ENCODE results near the gene PARD6A. TPM values are rescaled to one million over a fixed set of nuclear protein-coding genes. Genes with fewer than 3 reads are reported as not detected.

The PARD6A gene
- total and polyA plus RNA-seq, 2 of the 13 experiments (the other 11 are each of a cell fraction or from before 2014, with no cell fraction given), result 3.5 to 4.3 TPM

DNA sequence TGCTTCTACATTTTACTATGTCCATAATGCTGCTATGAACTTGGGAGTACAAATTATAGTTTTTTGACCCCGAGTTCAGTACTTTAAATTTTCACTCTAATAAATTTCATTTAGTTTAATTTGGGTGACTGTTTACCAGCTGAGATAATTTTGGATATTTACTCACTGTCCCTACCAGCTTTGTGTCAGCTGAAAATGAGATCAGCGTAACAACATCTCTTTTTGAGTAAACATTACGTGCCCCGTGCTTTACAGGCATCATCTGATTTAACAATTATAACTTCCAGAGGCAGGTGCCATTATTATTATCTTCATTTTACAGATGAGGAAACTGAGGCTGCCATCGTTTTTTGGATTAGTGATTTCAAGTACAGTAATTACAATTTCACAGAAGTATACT lies 43.4 kb downstream of the PARD6A start:
- no TSS peak for BruUV-seq (replicated peaks)
- Histone ChIP-seq H3K9ac (ENCODE audit: insufficient read depth, low read depth, low read length) (no peak overlapping the region), H3K79me2 (ENCODE audit: insufficient read depth, low read length) (peaks cover 11% of the 10 kb centered on the region), H3K9me3 (ENCODE audit: low read length) (no peaks in the 10 kb centered on the region), H3K4me2 (ENCODE audit: low read depth, low read length) (no peak overlapping the region), H3K36me3 (replicated peaks in 1 of 2; ENCODE audit: control insufficient read depth in 1 of 2, insufficient read depth in 2 of 2, low read length in 2 of 2) (peaks cover 0 to 2% of the 10 kb centered on the region in 2 experiments; a peak in 2 of 5 replicates), H3K27ac (ENCODE audit: extremely low read length, insufficient read depth, low read length) (no peak overlapping the region), H3K4me1 (ENCODE audit: insufficient read depth, low read length) (peaks cover 4% of the 10 kb centered on the region; the same call in 1 of the 2 replicates), H3K27me3 (ENCODE audit: control insufficient read depth in 1 of 2, insufficient read depth in 2 of 2, low read length in 2 of 2) (no peaks in the 10 kb centered on the region), H3K4me3 (replicated peaks in 1 of 3; ENCODE audit: insufficient read depth in 1 of 3, low read depth in 2 of 3, low read length in 3 of 3) (no peak overlapping the region), H2AFZ (ENCODE audit: low read length) (no peak overlapping the region), H4K20me1 (ENCODE audit: insufficient read depth, low read length) (no peaks in the 10 kb centered on the region)
- ChIA-PET POLR2A (no interaction called here), CTCF (ENCODE audit: low intra/inter-chr PET ratio, low total read pairs) (no interaction called here)
- 89% methylated on average over 5 of the region's 5 CpGs for WGBS (ENCODE audit: low lambda C conversion rate)
- FAIRE-seq (no peak), ATAC-seq (no peak), DNase-seq (ENCODE audit: low spot score) (no peak)
- intact Hi-C loops (cut with micrococcal nuclease; ENCODE audit: unreplicated experiment), result no loop called here
- TF ChIP-seq ZZZ3 (CRISPR knock-in tag; IDR thresholded peaks at IDR 0.05; ENCODE audit: borderline replicate concordance), result no peak
- no peak for TF ChIP-seq ZNF20 (CRISPR knock-in tag; IDR thresholded peaks at IDR 0.05)
- no peak for TF ChIP-seq TEAD3 (CRISPR knock-in tag; optimal IDR thresholded peaks at IDR 0.05; ENCODE audit: borderline replicate concordance)
- no peak for TF ChIP-seq ZFY (CRISPR knock-in tag; IDR thresholded peaks at IDR 0.05)
- no peak for TF ChIP-seq RFX1 (IDR thresholded peaks at IDR 0.05)
- TF ChIP-seq HNRNPLL (IDR thresholded peaks at IDR 0.05; ENCODE audit: low read depth, low read length, poor library complexity, severe bottlenecking), result no peak
- TF ChIP-seq, protein P1, sequence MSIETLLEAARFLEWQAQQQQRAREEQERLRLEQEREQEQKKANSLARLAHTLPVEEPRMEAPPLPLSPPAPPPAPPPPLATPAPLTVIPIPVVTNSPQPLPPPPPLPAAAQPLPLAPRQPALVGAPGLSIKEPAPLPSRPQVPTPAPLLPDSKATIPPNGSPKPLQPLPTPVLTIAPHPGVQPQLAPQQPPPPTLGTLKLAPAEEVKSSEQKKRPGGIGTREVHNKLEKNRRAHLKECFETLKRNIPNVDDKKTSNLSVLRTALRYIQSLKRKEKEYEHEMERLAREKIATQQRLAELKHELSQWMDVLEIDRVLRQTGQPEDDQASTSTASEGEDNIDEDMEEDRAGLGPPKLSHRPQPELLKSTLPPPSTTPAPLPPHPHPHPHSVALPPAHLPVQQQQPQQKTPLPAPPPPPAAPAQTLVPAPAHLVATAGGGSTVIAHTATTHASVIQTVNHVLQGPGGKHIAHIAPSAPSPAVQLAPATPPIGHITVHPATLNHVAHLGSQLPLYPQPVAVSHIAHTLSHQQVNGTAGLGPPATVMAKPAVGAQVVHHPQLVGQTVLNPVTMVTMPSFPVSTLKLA (IDR thresholded peaks at IDR 0.05), result no peak
- no peak for TF ChIP-seq JUND (CRISPR knock-in tag; IDR thresholded peaks at IDR 0.05)
- TF ChIP-seq, protein P2, sequence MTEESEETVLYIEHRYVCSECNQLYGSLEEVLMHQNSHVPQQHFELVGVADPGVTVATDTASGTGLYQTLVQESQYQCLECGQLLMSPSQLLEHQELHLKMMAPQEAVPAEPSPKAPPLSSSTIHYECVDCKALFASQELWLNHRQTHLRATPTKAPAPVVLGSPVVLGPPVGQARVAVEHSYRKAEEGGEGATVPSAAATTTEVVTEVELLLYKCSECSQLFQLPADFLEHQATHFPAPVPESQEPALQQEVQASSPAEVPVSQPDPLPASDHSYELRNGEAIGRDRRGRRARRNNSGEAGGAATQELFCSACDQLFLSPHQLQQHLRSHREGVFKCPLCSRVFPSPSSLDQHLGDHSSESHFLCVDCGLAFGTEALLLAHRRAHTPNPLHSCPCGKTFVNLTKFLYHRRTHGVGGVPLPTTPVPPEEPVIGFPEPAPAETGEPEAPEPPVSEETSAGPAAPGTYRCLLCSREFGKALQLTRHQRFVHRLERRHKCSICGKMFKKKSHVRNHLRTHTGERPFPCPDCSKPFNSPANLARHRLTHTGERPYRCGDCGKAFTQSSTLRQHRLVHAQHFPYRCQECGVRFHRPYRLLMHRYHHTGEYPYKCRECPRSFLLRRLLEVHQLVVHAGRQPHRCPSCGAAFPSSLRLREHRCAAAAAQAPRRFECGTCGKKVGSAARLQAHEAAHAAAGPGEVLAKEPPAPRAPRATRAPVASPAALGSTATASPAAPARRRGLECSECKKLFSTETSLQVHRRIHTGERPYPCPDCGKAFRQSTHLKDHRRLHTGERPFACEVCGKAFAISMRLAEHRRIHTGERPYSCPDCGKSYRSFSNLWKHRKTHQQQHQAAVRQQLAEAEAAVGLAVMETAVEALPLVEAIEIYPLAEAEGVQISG (CRISPR knock-in tag; IDR thresholded peaks at IDR 0.05), result no peak
- in situ Hi-C loops (cut with HindIII; ENCODE audit: extremely low pct_ligation_motif_present, low pct_unique_long_range_greater_than_20kb), result no loop called here

Measured in HepG2 (cell line).